Measurements from ENCODE around the gene ANKRD28. TPM values are rescaled to one million over a fixed set of nuclear protein-coding genes. Genes with fewer than 3 reads are reported as not detected.

The ANKRD28 gene
- total and polyA plus RNA-seq, 7 donors, result 13.4 to 64.5 (median 41.5) TPM

- intact Hi-C loops (cut with DNase I), result loop anchor here (5.0 kb wide), 1 partner anchor 91 kb away; no protein-coding TSS in a partner anchor
- H3K27me3 ChIP-seq, result no peaks in the 10 kb centered on the region
- WGBS, 2 donors, result 87 to 95% methylated on average over 18 of the region's 18 CpGs
- no peaks in the 10 kb centered on the region for H3K9me3 ChIP-seq
- peak; percentile 83 for DNase-seq
- TF ChIP-seq EP300 (IDR thresholded peaks at IDR 0.05) (peak in 2 of 4 donors; percentile 7 to 38), POLR2AphosphoS5 (IDR thresholded peaks at IDR 0.05) (peak in 3 of 4 donors; percentile 52 to 59 (median 57)), CTCF (IDR thresholded peaks at IDR 0.05) (no peak), POLR2A (IDR thresholded peaks at IDR 0.05) (no peak)
- H3K4me1 ChIP-seq, result peaks cover 0 to 36% (median 32%) of the 10 kb centered on the region in 4 donors
- peak overlapping the region; percentile 77 to 83 (median 82) for H3K27ac ChIP-seq
- H3K4me3 ChIP-seq, result peak overlapping the region in 1 of 4 donors; percentile 10
- H3K36me3 ChIP-seq, result no peaks in the 10 kb centered on the region
Measured at GRCh38 chr3:15645740-15646501, 151.9 kb downstream of the ANKRD28 start.

GRCh38 chr3:15645246-15645645 is 152.5 kb downstream of the ANKRD28 start:
- Histone ChIP-seq H3K9me3 (no peaks in the 10 kb centered on the region), H3K36me3 (no peaks in the 10 kb centered on the region), H3K4me1 (peaks cover 0 to 38% (median 33%) of the 10 kb centered on the region in 4 donors), H3K27ac (peak overlapping the region; percentile 77 to 83 (median 82)), H3K4me3 (no peak overlapping the region), H3K27me3 (no peaks in the 10 kb centered on the region)
- no peak for DNase-seq
- intact Hi-C loops (cut with DNase I), result loop anchor here (5.0 kb wide), 1 partner anchor 92 kb away; no protein-coding TSS in a partner anchor
- 95% methylated on average over 6 of the region's 6 CpGs for WGBS, 2 donors
- TF ChIP-seq EP300 (IDR thresholded peaks at IDR 0.05), result no peak
- TF ChIP-seq CTCF (IDR thresholded peaks at IDR 0.05), result no peak
- TF ChIP-seq POLR2AphosphoS5 (IDR thresholded peaks at IDR 0.05), result no peak
- no peak for TF ChIP-seq POLR2A (IDR thresholded peaks at IDR 0.05)

GRCh38 chr3:15638891-15639262 is 158.9 kb downstream of the ANKRD28 start:
- no peak for DNase-seq
- no peaks in the 10 kb centered on the region for H3K27me3 ChIP-seq
- 92 to 95% methylated on average over 1 of the region's 1 CpG for WGBS, 2 donors
- peaks cover 0 to 69% (median 44%) of the 10 kb centered on the region in 4 donors for H3K4me1 ChIP-seq
- H3K27ac ChIP-seq, result peak overlapping the region in 3 of 4 donors; percentile 83 to 90 (median 85)
- intact Hi-C loops (cut with DNase I), result loop anchor here (10.0 kb wide), 1 partner anchor 536 kb away; the partner anchor contains the start of gene GALNT15
- H3K9me3 ChIP-seq, result no peaks in the 10 kb centered on the region
- H3K4me3 ChIP-seq, result no peak overlapping the region
- no peaks in the 10 kb centered on the region for H3K36me3 ChIP-seq
- TF ChIP-seq POLR2AphosphoS5 (IDR thresholded peaks at IDR 0.05) (no peak), CTCF (IDR thresholded peaks at IDR 0.05) (no peak), EP300 (IDR thresholded peaks at IDR 0.05) (no peak), POLR2A (IDR thresholded peaks at IDR 0.05) (no peak)

- TF ChIP-seq POLR2A (IDR thresholded peaks at IDR 0.05), result no peak
- TF ChIP-seq POLR2AphosphoS5 (IDR thresholded peaks at IDR 0.05), result peak; percentile 73 to 87 (median 82)
- TF ChIP-seq CTCF (IDR thresholded peaks at IDR 0.05), result no peak
- TF ChIP-seq EP300 (IDR thresholded peaks at IDR 0.05), result peak; percentile 73 to 90 (median 82)
- 86 to 90% methylated on average over 6 of the region's 6 CpGs for WGBS, 2 donors
- H3K9me3 ChIP-seq, result no peaks in the 10 kb centered on the region
- intact Hi-C loops (cut with DNase I), result loop anchor here (10.0 kb wide), 1 partner anchor 536 kb away; the partner anchor contains the start of gene GALNT15
- DNase-seq, result peak; percentile 94
- peak overlapping the region; percentile 82 to 90 (median 84) for H3K27ac ChIP-seq
- no peak overlapping the region for H3K4me3 ChIP-seq
- peaks cover 0 to 74% (median 50%) of the 10 kb centered on the region in 4 donors for H3K4me1 ChIP-seq
- H3K36me3 ChIP-seq, result no peaks in the 10 kb centered on the region
- H3K27me3 ChIP-seq, result no peaks in the 10 kb centered on the region
Measured at GRCh38 chr3:15638193-15638890, 159.4 kb downstream of the ANKRD28 start.

Data from sigmoid colon (tissue), 7 donors.